SU-DHL-6 (cell line): Measurements from ENCODE around the gene HIVEP3.

Experiments
- CTCF ChIP-seq: fragments of 200-600 bp; sonication (generic); IDR thresholded peaks from one replicate; pipeline ENCODE4 v1.5.1; 2017; ENCODE audit warnings: antibody characterized with exemption, mild to moderate bottlenecking, low read length, moderate library complexity; ENCODE audit not compliant: insufficient read depth, poor library complexity, severe bottlenecking
- EZH2phosphoT487 ChIP-seq: fragments of 200-600 bp; sonication (generic), shearing (Covaris generic); conservative IDR thresholded peaks from 2 replicates; pipeline ENCODE4 v1.6.1; 2018; ENCODE audit warnings: mild to moderate bottlenecking, antibody characterized with exemption, low read length, moderate library complexity, mixed read lengths

- TF ChIP-seq CTCF (no peak), EZH2phosphoT487 (no peak)
Measured at GRCh38 chr1:41733021-41733420, 185.7 kb downstream of the HIVEP3 start.
